Kidney (tissue), 14 donors: Measurements from ENCODE around the gene TMEM131. TPM values are rescaled to one million over a fixed set of nuclear protein-coding genes. Genes with fewer than 3 reads are reported as not detected.

Source experiments
- DNase-seq, 5 donors: peaks; one replicate each; pipeline ENCODE4 v3.0.0-alpha.2; 2013 to 2020
- FAIRE-seq: peaks from 2 replicates; lab custom pipeline; 2012; peaks lifted over from hg19 to GRCh38; lab: Jason Lieb, UNC
- H3K27ac ChIP-seq, 2 donors: one replicate each; pipeline ENCODE4 v1.7.0; 2013; ENCODE audit warnings: low read depth in 2 of 2, low read length in 2 of 2, inconsistent platforms in 1 of 2
- H3K27me3 ChIP-seq: one replicate; pipeline ENCODE4 v1.7.1; 2013; ENCODE audit warnings: low read length, inconsistent platforms; ENCODE audit not compliant: control insufficient read depth, insufficient read depth
- H3K36me3 ChIP-seq, 3 donors: one replicate each; pipeline versions ENCODE4 v1.7.0 to v1.7.1; 2013; ENCODE audit warnings: low read length in 3 of 3, control low read depth in 1 of 3, inconsistent platforms in 1 of 3; ENCODE audit not compliant: insufficient read depth in 3 of 3, control insufficient read depth in 2 of 3
- H3K4me1 ChIP-seq, 3 donors: one replicate each; pipeline versions ENCODE4 v1.7.0 to v1.7.1; 2013; ENCODE audit warnings: low read length in 3 of 3, inconsistent platforms in 1 of 3, low read depth in 1 of 3; ENCODE audit not compliant: control insufficient read depth in 2 of 3, insufficient read depth in 2 of 3
- H3K4me3 ChIP-seq, 3 donors: one replicate each; pipeline versions ENCODE4 v1.7.0 to v1.8.1; 2013; ENCODE audit warnings: low read length in 3 of 3, control low read depth in 1 of 3, inconsistent platforms in 1 of 3
- H3K9ac ChIP-seq, 3 donors: one replicate each; pipeline versions ENCODE4 v1.7.0 to v1.7.1; 2013; ENCODE audit warnings: low read length in 3 of 3, control low read depth in 1 of 3, inconsistent platforms in 1 of 3
- H3K9me3 ChIP-seq, 3 donors: one replicate each; pipeline versions ENCODE4 v1.7.0 to v1.7.1; 2013; ENCODE audit warnings: low read length in 3 of 3, control low read depth in 1 of 3, inconsistent platforms in 1 of 3; ENCODE audit not compliant: control insufficient read depth in 2 of 3, insufficient read depth in 1 of 3
- intact Hi-C: fragments of 100-400 bp; cut with DNase I; formaldehyde crosslinking; loops from one replicate; pipeline ENCODE4 v1.11.1; 2022
- polyA plus RNA-seq: library from polyadenylated mRNA; stranded (reverse); fragments of 350-450 nt; fragmentation: Illumina TruSeq; extraction: RNeasy Lipid Tissue Mini Kit (QIAGEN cat#74804); gene quantifications from one replicate; pipeline ENCODE4 v1.2.3, GENCODE V29; 2014; ENCODE audit warnings: low read depth, low replicate concordance; ENCODE audit not compliant: insufficient read depth
- total RNA-seq: library from RNA; stranded (reverse); fragmentation: NEBNext Ultra II Directional; extraction: Animal tissue kit (Norgen Biotek cat#: 25700); gene quantifications from one replicate; pipeline ENCODE4 v1.2.1, GENCODE V29; 2021
- TF ChIP-seq, protein P1 (sequence below): IDR thresholded peaks from 3 replicates; pipeline ENCODE4 v1.5.1; 2012; ENCODE audit warnings: mild to moderate bottlenecking, moderate library complexity, borderline replicate concordance; ENCODE audit not compliant: insufficient read depth; ENCODE audit errors: extremely low read depth
- donor health status: control.
- donor health status: control.
- donor health status: control.
- donor health status: control.
- donor health status: control.
- donor health status: DM: yes; HTN: yes; CAD: no.
- donor health status: Normal renal cell carcinoma (clear cell type).

TMEM131 gene
- total and polyA plus RNA-seq, 2 donors from 2014 or later: 8.0 to 38.4 TPM

DNA sequence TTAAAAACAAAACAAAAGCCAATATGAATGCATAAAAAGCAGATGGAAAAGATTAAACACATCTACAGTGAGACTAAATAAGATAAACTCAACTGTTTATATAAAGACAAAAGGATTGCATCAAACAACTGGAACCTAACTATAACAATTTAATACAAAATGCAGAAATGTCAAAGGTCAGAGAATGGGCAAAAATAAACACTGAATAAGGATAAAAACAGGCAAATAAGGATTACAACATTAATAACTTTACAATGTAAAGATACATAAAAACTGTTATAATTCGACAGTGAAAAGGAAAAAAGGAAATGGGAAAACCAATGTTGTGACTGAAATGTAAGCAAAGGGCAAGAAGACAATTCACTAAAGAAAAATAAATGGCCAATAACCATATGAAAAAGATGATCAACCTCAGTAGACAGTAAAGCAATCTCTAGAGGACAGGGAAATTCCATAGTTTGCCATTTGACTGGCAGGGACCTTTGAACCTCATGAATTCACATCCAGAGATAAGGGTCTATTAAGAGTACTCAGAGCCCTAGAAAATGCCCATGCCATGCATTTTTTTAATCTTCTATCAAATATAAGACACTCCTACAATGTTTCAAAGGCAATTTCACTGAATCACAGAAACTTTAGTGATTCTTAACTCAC, 83.7 kb downstream of the TMEM131 start:
- Histone ChIP-seq H3K9me3 (no peaks in the 10 kb centered on the region), H3K4me1 (no peaks in the 10 kb centered on the region), H3K9ac (no peak overlapping the region), H3K27me3 (no peaks in the 10 kb centered on the region), H3K4me3 (no peak overlapping the region), H3K36me3 (peaks cover 0 to 3% (median 0%) of the 10 kb centered on the region in 3 donors), H3K27ac (no peak overlapping the region)
- no peak for DNase-seq
- intact Hi-C loops: no loop called here
- FAIRE-seq: no peak
- TF ChIP-seq, protein P1, sequence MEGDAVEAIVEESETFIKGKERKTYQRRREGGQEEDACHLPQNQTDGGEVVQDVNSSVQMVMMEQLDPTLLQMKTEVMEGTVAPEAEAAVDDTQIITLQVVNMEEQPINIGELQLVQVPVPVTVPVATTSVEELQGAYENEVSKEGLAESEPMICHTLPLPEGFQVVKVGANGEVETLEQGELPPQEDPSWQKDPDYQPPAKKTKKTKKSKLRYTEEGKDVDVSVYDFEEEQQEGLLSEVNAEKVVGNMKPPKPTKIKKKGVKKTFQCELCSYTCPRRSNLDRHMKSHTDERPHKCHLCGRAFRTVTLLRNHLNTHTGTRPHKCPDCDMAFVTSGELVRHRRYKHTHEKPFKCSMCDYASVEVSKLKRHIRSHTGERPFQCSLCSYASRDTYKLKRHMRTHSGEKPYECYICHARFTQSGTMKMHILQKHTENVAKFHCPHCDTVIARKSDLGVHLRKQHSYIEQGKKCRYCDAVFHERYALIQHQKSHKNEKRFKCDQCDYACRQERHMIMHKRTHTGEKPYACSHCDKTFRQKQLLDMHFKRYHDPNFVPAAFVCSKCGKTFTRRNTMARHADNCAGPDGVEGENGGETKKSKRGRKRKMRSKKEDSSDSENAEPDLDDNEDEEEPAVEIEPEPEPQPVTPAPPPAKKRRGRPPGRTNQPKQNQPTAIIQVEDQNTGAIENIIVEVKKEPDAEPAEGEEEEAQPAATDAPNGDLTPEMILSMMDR: no peak

DNA sequence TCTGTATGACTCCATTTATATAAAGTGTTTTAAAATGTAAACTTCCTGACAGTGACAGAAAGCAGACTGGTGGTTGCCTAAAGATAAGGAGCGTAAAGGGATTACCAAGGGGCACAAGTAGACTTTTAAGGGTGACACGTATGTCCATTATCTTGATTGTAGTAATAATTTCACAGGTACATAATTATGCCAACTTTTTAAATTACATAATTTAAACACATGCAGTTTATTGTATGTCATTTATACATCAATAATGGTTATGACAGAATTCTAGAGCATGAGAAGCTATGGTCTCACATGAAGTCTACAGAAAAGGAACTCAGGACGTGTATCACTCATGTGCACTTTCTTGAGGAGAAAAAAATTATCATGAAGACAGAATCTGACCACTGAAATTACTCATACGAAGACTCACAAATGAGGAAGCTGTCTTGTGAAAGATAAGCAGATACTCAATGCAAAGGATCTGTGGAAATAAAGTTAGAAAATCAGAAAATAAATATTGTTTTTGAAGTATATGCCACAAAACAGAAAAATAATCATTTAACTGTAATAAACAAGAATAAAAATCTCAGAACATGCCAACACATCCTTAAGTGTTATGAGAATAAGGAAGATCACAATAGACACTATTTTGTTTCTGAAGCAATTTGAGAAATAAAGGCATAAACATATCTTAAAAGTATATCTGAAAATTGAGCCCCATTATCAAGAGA, 84.4 kb downstream of the TMEM131 start:
- Histone ChIP-seq H3K9ac (no peak overlapping the region), H3K36me3 (peaks cover 0 to 4% (median 3%) of the 10 kb centered on the region in 3 donors), H3K27me3 (no peaks in the 10 kb centered on the region), H3K4me3 (no peak overlapping the region), H3K27ac (no peak overlapping the region), H3K9me3 (no peaks in the 10 kb centered on the region), H3K4me1 (no peaks in the 10 kb centered on the region)
- intact Hi-C loops: no loop called here
- FAIRE-seq: no peak
- TF ChIP-seq, protein P1: no peak
- no peak for DNase-seq

DNA sequence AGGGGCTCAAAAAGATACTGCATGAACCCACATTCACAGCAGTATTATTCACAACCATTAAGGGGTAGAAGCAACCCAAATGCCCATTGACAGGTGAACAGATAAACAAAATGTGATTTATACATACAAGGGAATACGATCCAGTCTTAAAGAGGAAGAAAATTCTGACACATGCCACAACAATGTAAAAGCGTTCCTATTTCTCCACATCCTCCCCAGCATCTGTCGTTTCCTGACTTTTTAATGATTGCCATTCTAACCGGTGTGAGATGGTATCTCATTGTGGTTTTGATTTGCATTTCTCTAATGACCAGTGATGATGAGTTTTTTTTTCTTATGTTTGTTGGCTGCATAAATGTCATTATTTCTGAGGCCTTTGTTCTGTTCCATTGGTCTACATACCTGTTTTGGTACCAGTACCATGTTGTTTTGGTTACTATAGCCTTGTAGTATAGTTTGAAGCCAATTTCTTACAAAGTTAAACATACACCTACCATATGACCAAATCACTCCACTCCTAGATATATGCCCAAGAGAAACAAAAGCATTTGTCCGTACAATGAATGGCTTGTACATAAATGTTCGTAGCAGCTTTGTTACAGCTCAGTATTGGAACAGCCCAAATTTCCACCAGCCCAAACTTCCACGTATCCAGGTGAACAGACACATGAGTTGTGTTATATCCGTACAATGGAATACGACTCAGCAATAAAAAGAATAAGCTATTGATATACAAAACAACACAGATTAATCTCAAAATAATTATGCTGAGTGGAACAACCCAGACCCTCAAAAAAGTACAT, 85.1 kb downstream of the TMEM131 start:
- TF ChIP-seq, protein P1: no peak
- Histone ChIP-seq H3K27me3 (no peaks in the 10 kb centered on the region), H3K4me3 (no peak overlapping the region), H3K9ac (no peak overlapping the region), H3K27ac (no peak overlapping the region), H3K9me3 (no peaks in the 10 kb centered on the region), H3K36me3 (peaks cover 0 to 6% (median 3%) of the 10 kb centered on the region in 3 donors), H3K4me1 (no peaks in the 10 kb centered on the region)
- DNase-seq: no peak
- FAIRE-seq: no peak
- intact Hi-C loops: no loop called here
